HG02943 (cell line): ENCODE measurements around the gene GDPD2.

ENCODE experiments used
- ATAC-seq: cut with Tn5 transposase; IDR thresholded peaks from one replicate; pipeline ENCODE4 v1.9.1; 2021; ENCODE audit warnings: mild to moderate bottlenecking, low read depth, moderate library complexity; ENCODE audit not compliant: unreplicated experiment

GDPD2 gene

DNA sequence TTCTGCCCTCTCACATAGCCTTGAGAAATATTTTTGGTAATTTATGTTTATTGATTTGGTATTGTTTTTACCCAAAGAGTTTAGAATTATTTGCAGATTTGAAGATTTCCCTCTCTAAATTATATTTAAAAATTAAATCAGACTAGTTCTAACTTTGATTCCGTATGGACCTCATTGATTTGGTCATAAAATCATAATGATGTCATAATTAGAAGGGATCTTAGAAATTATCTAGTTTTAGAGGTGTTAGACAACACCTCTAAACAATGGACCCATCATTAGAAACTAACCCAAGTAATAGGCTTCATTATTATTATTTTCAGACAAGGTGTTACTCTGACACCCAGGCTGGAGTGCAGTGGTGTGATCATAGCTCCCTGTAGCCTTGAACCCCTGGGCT is 45.6 kb downstream of the GDPD2 start:
- ATAC-seq = no peak

- ATAC-seq = no peak
These were observed 47.8 kb downstream of the GDPD2 start for GRCh38 chrX:70470850-70471289.

- no peak for ATAC-seq
These were observed 53.2 kb downstream of the GDPD2 start for GRCh38 chrX:70476166-70476933.

DNA sequence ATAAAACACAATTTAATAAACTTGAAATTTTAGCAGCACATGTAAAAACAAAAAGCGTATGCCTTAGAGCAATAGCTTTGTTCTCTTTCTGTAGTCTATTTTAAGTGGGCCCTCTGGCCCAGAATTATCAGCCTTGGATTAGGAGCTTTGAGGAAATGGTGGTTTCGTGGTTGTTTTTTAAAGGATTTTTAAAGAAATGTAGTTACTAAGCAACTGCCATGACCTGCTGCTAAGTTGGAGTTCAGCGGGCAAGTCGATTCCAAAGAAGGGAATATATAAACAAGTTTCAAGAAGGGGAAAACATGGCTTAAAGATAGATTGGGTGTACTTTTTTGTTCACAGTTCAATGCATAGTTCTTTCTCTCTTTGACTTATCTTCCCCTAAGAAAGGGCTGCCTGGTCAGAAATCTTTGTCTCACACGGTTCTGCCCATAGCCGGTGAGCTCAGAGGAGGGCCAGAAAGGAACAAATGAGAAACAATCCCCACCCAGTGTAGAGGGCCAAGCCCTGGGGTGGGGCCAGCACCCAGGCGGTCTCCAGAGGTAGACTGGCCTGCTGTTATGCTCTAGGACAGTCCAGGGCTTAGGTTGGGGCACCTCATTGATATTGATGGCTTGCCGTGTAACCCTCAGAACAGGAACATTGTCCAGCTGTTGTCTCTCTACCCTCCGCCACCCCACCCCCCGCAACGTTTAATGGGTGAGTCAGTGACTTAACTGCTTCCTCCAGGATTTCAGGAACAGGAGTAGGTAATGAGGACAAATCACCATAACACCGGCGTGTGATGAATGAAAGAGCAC is 54.0 kb downstream of the GDPD2 start:
- ATAC-seq = no peak

- no peak for ATAC-seq
These were observed 54.6 kb downstream of the GDPD2 start for GRCh38 chrX:70477734-70478075.

DNA sequence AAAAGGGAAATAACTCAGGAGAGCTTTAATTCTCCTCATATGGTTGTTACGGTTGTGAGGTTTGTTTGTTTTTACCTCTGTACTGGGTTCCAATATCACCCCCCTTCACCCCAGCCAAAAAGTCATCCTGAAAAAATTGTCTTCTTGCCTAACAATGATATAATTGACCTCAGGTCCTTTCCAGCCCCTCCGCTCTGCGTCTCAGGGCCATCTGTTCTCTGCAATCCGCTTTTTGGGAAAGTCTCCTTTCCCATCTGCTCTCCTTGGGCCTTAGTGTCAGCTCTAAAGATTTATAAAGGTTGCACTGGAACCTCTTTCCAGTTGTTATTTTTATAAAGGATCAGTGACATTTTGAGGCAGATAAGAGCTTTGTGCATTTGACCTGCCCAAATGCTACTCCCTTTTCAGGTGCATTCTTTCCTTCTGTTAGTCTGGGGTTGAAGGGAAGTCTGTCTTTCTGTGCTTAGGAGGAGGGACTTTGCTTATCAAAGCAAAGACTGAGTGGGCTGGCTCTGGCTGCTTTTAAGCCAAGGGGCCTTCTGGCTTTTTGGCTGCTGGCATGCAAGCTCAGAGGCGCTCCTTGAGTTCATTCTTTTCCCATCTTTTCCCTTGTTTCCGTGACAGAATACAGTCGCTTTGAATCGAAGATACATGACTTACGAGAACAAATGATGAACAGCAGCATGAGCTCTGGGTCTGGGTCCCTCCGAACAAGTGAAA is 55.6 kb downstream of the GDPD2 start:
- ATAC-seq = no peak

GRCh38 chrX:70479247-70479921 is 56.3 kb downstream of the GDPD2 start:
- no peak for ATAC-seq

DNA sequence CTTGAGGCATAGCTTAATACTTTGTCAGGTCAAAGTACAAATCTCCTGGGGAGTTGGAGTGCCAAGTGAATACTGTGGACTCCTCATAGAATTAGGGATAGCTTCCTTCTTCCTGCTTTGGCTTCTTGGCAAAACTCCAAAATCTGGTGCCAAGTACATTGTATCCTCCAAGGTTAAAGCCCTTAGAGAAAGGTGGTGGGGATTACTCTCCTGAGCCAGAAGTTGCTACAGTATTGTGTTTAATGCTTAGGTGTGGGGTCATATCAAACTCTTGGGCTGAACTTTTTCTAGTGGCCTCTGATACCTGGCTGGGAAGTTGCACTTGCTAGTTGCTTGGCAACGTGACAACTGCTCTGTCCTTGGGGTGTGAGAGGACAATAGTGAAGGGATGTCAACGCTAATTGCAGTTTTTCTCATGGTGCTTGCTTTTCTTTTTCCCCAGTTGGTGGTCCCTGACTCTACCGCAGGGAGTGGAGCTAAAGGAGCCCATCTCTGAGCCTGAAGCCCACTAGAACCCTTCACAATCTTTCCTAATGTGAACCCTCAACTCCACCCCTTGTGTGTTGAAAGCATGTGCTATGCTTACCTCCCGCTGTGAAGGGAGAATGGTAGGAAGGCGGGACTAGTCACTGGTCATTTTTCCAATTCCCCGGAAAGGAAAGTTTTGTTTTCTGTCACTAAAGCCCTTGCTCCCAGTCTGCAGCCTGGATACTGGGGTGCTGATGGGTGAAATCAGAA is 57.0 kb downstream of the GDPD2 start:
- no peak for ATAC-seq

DNA sequence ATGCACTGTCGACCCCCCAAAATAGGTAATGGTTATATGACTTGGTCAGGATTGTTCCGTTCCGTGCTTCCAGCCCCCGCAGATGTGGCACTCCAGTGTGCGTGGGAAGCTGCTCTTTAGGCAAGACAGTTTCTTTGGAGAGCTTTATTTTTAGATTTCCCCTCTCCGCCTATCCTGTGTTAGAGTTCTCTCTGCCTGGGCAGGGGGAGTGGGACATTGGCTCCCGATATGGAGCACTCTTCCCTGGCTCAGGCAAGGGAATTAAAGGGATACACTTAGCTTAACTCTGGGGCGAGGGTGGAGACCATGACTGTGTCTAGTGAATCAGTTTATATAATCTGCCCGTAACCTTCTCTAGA is 57.5 kb downstream of the GDPD2 start:
- no peak for ATAC-seq

GRCh38 chrX:70481471-70482270 is 58.6 kb downstream of the GDPD2 start:
- ATAC-seq = no peak

DNA sequence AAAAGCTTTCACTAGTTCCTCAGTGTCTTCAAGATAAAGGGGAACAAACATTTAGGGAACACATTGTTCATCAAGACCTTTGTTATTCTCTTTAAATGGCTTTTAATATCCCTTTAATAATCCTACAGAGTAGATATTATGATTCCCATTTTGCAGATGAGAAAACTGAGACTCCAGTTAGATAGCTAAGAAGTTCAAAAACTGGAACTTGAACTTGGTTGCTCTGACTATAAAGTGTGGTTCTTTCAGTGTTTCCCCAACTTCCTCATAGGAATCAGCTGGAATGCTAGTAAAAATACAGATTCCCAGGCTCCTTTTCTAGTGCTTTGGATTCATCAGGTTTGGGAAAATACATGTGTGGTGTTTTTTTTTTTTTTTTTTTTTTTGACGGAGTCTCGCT is 59.2 kb downstream of the GDPD2 start:
- no peak for ATAC-seq
